Aorta (tissue), 5 donors: ENCODE data around the gene CAVIN1. TPM values are rescaled to one million over a fixed set of nuclear protein-coding genes. Genes with fewer than 3 reads are reported as not detected.
"Not testable (repeated sequence)": the region's sequence is repeated elsewhere in the genome, so short reads cannot be mapped to it uniquely, and the experiment has no call there.

Experiments
- ATAC-seq: fragments of 200-7000 bp; cut with Tn5 transposase; one replicate; pipeline ENCODE4 v1.9.1; 2022; ENCODE audit warnings: moderate library complexity; ENCODE audit not compliant: low FRiP score
- DNase-seq, 2 donors: peaks; one replicate each; pipeline ENCODE4 v3.0.0-alpha.2; 2020
- H3K27ac ChIP-seq, 2 donors: one replicate each; pipeline ENCODE4 v1.5.1; 2013; ENCODE audit warnings: low read length in 2 of 2, mild to moderate bottlenecking in 2 of 2, moderate library complexity in 2 of 2, control low read depth in 1 of 2, inconsistent platforms in 1 of 2, low read depth in 1 of 2
- H3K27me3 ChIP-seq, 2 donors: one replicate each; pipeline ENCODE4 v1.6.1; 2013; ENCODE audit warnings: control low read depth in 1 of 2, low read length in 1 of 2, mild to moderate bottlenecking in 1 of 2, moderate library complexity in 1 of 2; ENCODE audit not compliant: insufficient read depth in 2 of 2, control insufficient read depth in 1 of 2
- H3K36me3 ChIP-seq, 2 donors: one replicate each; pipeline ENCODE4 v1.6.1; 2013; ENCODE audit warnings: control low read depth in 1 of 2, low read length in 1 of 2, mild to moderate bottlenecking in 1 of 2; ENCODE audit not compliant: insufficient read depth in 2 of 2, control insufficient read depth in 1 of 2
- H3K4me1 ChIP-seq, 2 donors: one replicate each; pipeline ENCODE4 v1.6.1; 2013; ENCODE audit warnings: low read length in 2 of 2, control low read depth in 1 of 2, mild to moderate bottlenecking in 1 of 2, moderate library complexity in 1 of 2; ENCODE audit not compliant: insufficient read depth in 2 of 2, control insufficient read depth in 1 of 2
- H3K4me3 ChIP-seq, 2 donors: one replicate each; pipeline ENCODE4 v1.5.1; 2013; ENCODE audit warnings: low read length in 2 of 2, control low read depth in 1 of 2, mild to moderate bottlenecking in 1 of 2
- H3K9me3 ChIP-seq: one replicate; pipeline ENCODE4 v1.6.1; 2013; ENCODE audit warnings: mild to moderate bottlenecking, low read length; ENCODE audit not compliant: control insufficient read depth
- WGBS, 2 donors: extraction: QIAGEN DNeasy Blood & Tissue Kit; methylation state at CpG; one replicate each; pipeline ENCODE4 v1.1.7; 2013; 5-methylcytosine and 5-hydroxymethylcytosine counted together
- intact Hi-C, 2 donors: fragments of 100-400 bp; cut with DNase I; formaldehyde crosslinking; loops; one replicate each; pipeline versions ENCODE4 v1.14.2 to v1.15.0; 2022
- polyA plus RNA-seq, 2 donors: library from polyadenylated mRNA; stranded (reverse); fragments of 200-250 nt; gene quantifications; one replicate each; pipeline ENCODE4 v1.2.3, GENCODE V29; 2013
- total RNA-seq, 2 donors: library from RNA; stranded (reverse); fragmentation: NEBNext Ultra II Directional; extraction: Animal tissue kit (Norgen Biotek cat#: 25700); gene quantifications; one replicate each; pipeline ENCODE4 v1.2.1, GENCODE V29; 2021
- donor health status: healthy with polysubstance abuse.
- donor health status: Bipolar disorder and iron deficiency.
- donor health status: DM: no; HTN: no; CAD: no.
- donor health status: DM: no; HTN: no; CAD: no.
- donor health status: DM: yes; HTN: yes; CAD: no.

CAVIN1 gene
- total and polyA plus RNA-seq, 4 donors: 350 to 643 (median 495) TPM

- ATAC-seq: no peak
- intact Hi-C loops: loop anchor here (2.0 to 5.0 kb wide), 3 partner anchors 34 to 99 kb away; partner anchors contain the start of gene ATP6V0A1 (in 1 of the 2)
- Histone ChIP-seq H3K36me3 (no peaks in the 10 kb centered on the region), H3K27ac (peak overlapping the region; percentile 4 to 74), H3K4me3 (no peak overlapping the region), H3K27me3 (no peaks in the 10 kb centered on the region), H3K4me1 (peaks cover 3% of the 10 kb centered on the region in 2 donors), H3K9me3 (no peaks in the 10 kb centered on the region)
- peak; percentile 31 to 36 for DNase-seq
- 49 to 56% methylated on average over 11 of the region's 11 CpGs for WGBS, 2 donors
Measured at GRCh38 chr17:42423766-42424165, 710 bp upstream of the CAVIN1 start.

- Histone ChIP-seq H3K9me3 (no peaks in the 10 kb centered on the region), H3K4me3 (peak overlapping the region; percentile 71 to 79), H3K4me1 (peaks cover 0 to 3% of the 10 kb centered on the region in 2 donors), H3K36me3 (no peaks in the 10 kb centered on the region), H3K27me3 (no peaks in the 10 kb centered on the region), H3K27ac (peak overlapping the region; percentile 93 to 98)
- peak; percentile 51 for ATAC-seq
- intact Hi-C loops: loop anchor here (2.0 to 5.0 kb wide), 3 partner anchors 35 to 100 kb away; partner anchors contain the start of gene ATP6V0A1 (in 1 of the 2)
- peak; percentile 51 to 80 for DNase-seq
- WGBS, 2 donors: 1% methylated on average over 38 to 44 of the region's 44 CpGs
Measured at GRCh38 chr17:42422412-42422957, 571 bp downstream of the CAVIN1 start.

GRCh38 chr17:42421507-42422338 is 1.3 kb downstream of the CAVIN1 start:
- no peaks in the 10 kb centered on the region for H3K9me3 ChIP-seq
- peak overlapping the region; percentile 71 to 79 for H3K4me3 ChIP-seq
- WGBS, 2 donors: 0 to 1% methylated on average over 56 to 59 of the region's 59 CpGs
- peak overlapping the region; percentile 93 to 98 for H3K27ac ChIP-seq
- ATAC-seq (peak; percentile 61), DNase-seq (peak; percentile 74 to 91)
- no peaks in the 10 kb centered on the region for H3K36me3 ChIP-seq
- H3K4me1 ChIP-seq: peaks cover 0 to 5% of the 10 kb centered on the region in 2 donors
- intact Hi-C loops: loop anchor here (2.0 to 5.0 kb wide), 3 partner anchors 36 to 101 kb away; partner anchors contain the start of gene ATP6V0A1 (in 1 of the 2)
- no peaks in the 10 kb centered on the region for H3K27me3 ChIP-seq

- ATAC-seq (no peak), DNase-seq (no peak)
- Histone ChIP-seq H3K4me3 (peak overlapping the region; percentile 71 to 79), H3K27ac (peak overlapping the region; percentile 93 to 94), H3K4me1 (peaks cover 0 to 7% of the 10 kb centered on the region in 2 donors), H3K27me3 (no peaks in the 10 kb centered on the region), H3K9me3 (no peaks in the 10 kb centered on the region), H3K36me3 (no peaks in the 10 kb centered on the region)
- 0 to 3% methylated on average over 6 of the region's 6 CpGs for WGBS, 2 donors
- intact Hi-C loops: loop anchor here (5.0 kb wide), 2 partner anchors 36 to 101 kb away; partner anchors contain the start of gene ATP6V0A1 (in 1 of the 2)
Measured at GRCh38 chr17:42421136-42421506, 1.9 kb downstream of the CAVIN1 start.

- H3K27me3 ChIP-seq, H3K4me1 ChIP-seq, H3K4me3 ChIP-seq, H3K27ac ChIP-seq, ATAC-seq, H3K9me3 ChIP-seq, DNase-seq, H3K36me3 ChIP-seq, intact Hi-C loops: not testable (repeated sequence)
- 72 to 77% methylated on average over 5 of the region's 5 CpGs for WGBS, 2 donors
Measured at GRCh38 chr17:42417981-42418380, 5.1 kb downstream of the CAVIN1 start.

GRCh38 chr17:42414704-42415409 is 8.2 kb downstream of the CAVIN1 start:
- Histone ChIP-seq H3K4me1 (peaks cover 0 to 10% of the 10 kb centered on the region in 2 donors), H3K36me3 (no peaks in the 10 kb centered on the region), H3K27ac (peak overlapping the region in 1 of 2 donors; percentile 64), H3K9me3 (no peaks in the 10 kb centered on the region), H3K27me3 (no peaks in the 10 kb centered on the region), H3K4me3 (no peak overlapping the region)
- DNase-seq: peak in 1 of 2 donors; percentile 39
- no peak for ATAC-seq
- WGBS, 2 donors: 51 to 53% methylated on average over 7 of the region's 7 CpGs
- intact Hi-C loops: no loop called here

- H3K9me3 ChIP-seq: no peaks in the 10 kb centered on the region
- no peaks in the 10 kb centered on the region for H3K36me3 ChIP-seq
- peak overlapping the region in 1 of 2 donors; percentile 55 for H3K27ac ChIP-seq
- WGBS, 2 donors: 36 to 47% methylated on average over 3 of the region's 3 CpGs
- DNase-seq (peak in 1 of 2 donors; percentile 21), ATAC-seq (no peak)
- intact Hi-C loops: no loop called here
- H3K4me1 ChIP-seq: peaks cover 0 to 10% of the 10 kb centered on the region in 2 donors
- no peaks in the 10 kb centered on the region for H3K27me3 ChIP-seq
- H3K4me3 ChIP-seq: no peak overlapping the region
Measured at GRCh38 chr17:42413464-42414040, 9.5 kb downstream of the CAVIN1 start.
